Gastrocnemius medialis (tissue), 4 donors: Measurements from ENCODE around the gene RNU5B-1. TPM values are rescaled to one million over a fixed set of nuclear protein-coding genes. Genes with fewer than 3 reads are reported as not detected.

Experiments used
- ATAC-seq, 2 donors: fragments of 150-250 bp; one replicate each; pipeline ENCODE4 v1.9.1; 2016
- DNase-seq, 2 donors: peaks; one replicate each; pipeline ENCODE4 v3.0.0-alpha.2; 2019
- H3K27ac ChIP-seq, 4 donors: fragments of 200-600 bp; sonication (generic); 1 replicate in 1 of 4; 2 replicates in 3 of 4; pipeline ENCODE4 v1.5.1; 2016 to 2018; ENCODE audit warnings: mild to moderate bottlenecking in 2 of 4, moderate library complexity in 1 of 4
- H3K27me3 ChIP-seq, 3 donors: fragments of 200-600 bp; sonication (generic) in 2 of 3; 1 replicate in 1 of 3; 2 replicates in 2 of 3; pipeline versions ENCODE4 v1.5.1 to v1.6.0; 2016 to 2019; ENCODE audit warnings: mild to moderate bottlenecking in 1 of 3, moderate library complexity in 1 of 3
- H3K36me3 ChIP-seq, 2 donors: fragments of 200-600 bp; sonication (generic) in 1 of 2; one replicate each; pipeline ENCODE4 v1.5.1; 2017 to 2018
- H3K4me1 ChIP-seq, 2 donors: fragments of 200-600 bp; sonication (generic) in 1 of 2; one replicate each; pipeline ENCODE4 v1.5.1; 2016 to 2017; ENCODE audit warnings: mild to moderate bottlenecking in 2 of 2
- H3K4me3 ChIP-seq, 4 donors: fragments of 200-600 bp; sonication (generic) in 3 of 4; 1 replicate in 1 of 4; 2 replicates in 3 of 4; pipeline ENCODE4 v1.5.1; 2016 to 2019; ENCODE audit warnings: mild to moderate bottlenecking in 2 of 4
- H3K9me3 ChIP-seq, 3 donors: fragments of 200-600 bp; sonication (generic) in 2 of 3; 1 replicate in 1 of 3; 2 replicates in 2 of 3; pipeline ENCODE4 v1.5.1; 2016 to 2019
- CTCF ChIP-seq, 5 experiments: fragments of 450-650 bp in 3 of 5; fragments of 200-600 bp in 2 of 5; sonication (generic) in 2 of 5; IDR thresholded peaks in 4 of 5; conservative IDR thresholded peaks in 1 of 5; 1 replicate in 4 of 5; 2 replicates in 1 of 5; pipeline ENCODE4 v1.5.1; 2016 to 2019; ENCODE audit warnings: antibody characterized with exemption in 5 of 5, mild to moderate bottlenecking in 3 of 5, moderate library complexity in 3 of 5
- POLR2A ChIP-seq, 2 donors: fragments of 450-650 bp; IDR thresholded peaks; one replicate each; pipeline ENCODE4 v1.6.1; 2017; ENCODE audit warnings: antibody characterized with exemption in 2 of 2, mild to moderate bottlenecking in 2 of 2, moderate library complexity in 2 of 2
- in situ Hi-C, 4 donors: fragments of 200-750 bp; cut with MboI; loops; one replicate each; pipeline versions ENCODE4 v1.15.0 to v1.8.0; 2017; ENCODE audit warnings: low sequenced_read_pairs in 4 of 4
- intact Hi-C: fragments of 100-400 bp; cut with DNase I; formaldehyde crosslinking; loops from one replicate; pipeline ENCODE4 v1.15.1; 2023; ENCODE audit warnings: low total_unique reads
- total RNA-seq, 4 donors: library from RNA; depleted of rRNA; stranded (reverse); fragments of >200 nt; gene quantifications; one replicate each; pipeline versions ENCODE4 v1.1.0 to v1.2.3, GENCODE V29; 2016

Gene RNU5B-1
- total RNA-seq, 4 donors from 2014 or later = not detected

GRCh38 chr15:65278480-65278879 lies 26.0 kb upstream of the RNU5B-1 start:
- no peaks in the 10 kb centered on the region for H3K4me1 ChIP-seq
- TF ChIP-seq CTCF (IDR thresholded peaks at IDR 0.05 in 4 of 5, conservative IDR thresholded peaks at IDR 0.05 in 1 of 5) (no peak), POLR2A (IDR thresholded peaks at IDR 0.05) (no peak)
- no peak for ATAC-seq
- in situ Hi-C loops = loop anchor here in 3 of 4 donors (10.0 to 25.0 kb wide), 2 partner anchors 84 to 241 kb away; partner anchors contain the start of genes MTFMT (in 3 of the 3) and SLC51B (in 3 of the 3)
- H3K4me3 ChIP-seq = no peak overlapping the region
- H3K27ac ChIP-seq = no peak overlapping the region
- no peaks in the 10 kb centered on the region for H3K27me3 ChIP-seq
- no peaks in the 10 kb centered on the region for H3K9me3 ChIP-seq
- peaks cover 0 to 3% of the 10 kb centered on the region in 2 donors for H3K36me3 ChIP-seq
- intact Hi-C loops = no loop called here
- no peak for DNase-seq

- Histone ChIP-seq H3K36me3 (no peaks in the 10 kb centered on the region), H3K4me3 (peak overlapping the region; percentile 74 to 91 (median 87)), H3K9me3 (no peaks in the 10 kb centered on the region), H3K27me3 (no peaks in the 10 kb centered on the region), H3K4me1 (peaks cover 9 to 11% of the 10 kb centered on the region in 2 donors), H3K27ac (peak overlapping the region; percentile 96 to 99 (median 98))
- no peak for DNase-seq
- ATAC-seq = peak in 1 of 2 donors; percentile 15
- in situ Hi-C loops (loop anchor here in 3 of 4 donors (25.0 kb wide), 1 partner anchor 248 kb away; the partner anchor contains the start of genes MTFMT (in 3 of the 3) and SLC51B (in 3 of the 3)), intact Hi-C loops (loop anchor here (5.0 kb wide), 2 partner anchors 153 to 233 kb away; partner anchors contain the start of gene PDCD7)
- TF ChIP-seq POLR2A (IDR thresholded peaks at IDR 0.05) (no peak), CTCF (IDR thresholded peaks at IDR 0.05 in 4 of 5, conservative IDR thresholded peaks at IDR 0.05 in 1 of 5) (no peak)
Measured at GRCh38 chr15:65285291-65286068, 19.0 kb upstream of the RNU5B-1 start.

GRCh38 chr15:65286069-65286703 lies 18.3 kb upstream of the RNU5B-1 start:
- intact Hi-C loops = loop anchor here (5.0 kb wide), 2 partner anchors 154 to 234 kb away; partner anchors contain the start of gene PDCD7
- H3K9me3 ChIP-seq = no peaks in the 10 kb centered on the region
- peak in 1 of 2 donors; percentile 41 for DNase-seq

More at GRCh38 chr15:65286069-65286703, 18.3 kb upstream of the RNU5B-1 start:
- Histone ChIP-seq H3K27me3 (no peaks in the 10 kb centered on the region), H3K4me3 (peak overlapping the region; percentile 74 to 91 (median 87)), H3K27ac (peak overlapping the region; percentile 96 to 99 (median 98)), H3K36me3 (no peaks in the 10 kb centered on the region), H3K4me1 (peaks cover 9 to 11% of the 10 kb centered on the region in 2 donors)
- ATAC-seq = peak; percentile 66
- in situ Hi-C loops = loop anchor here in 3 of 4 donors (25.0 kb wide), 1 partner anchor 249 kb away; the partner anchor contains the start of genes MTFMT (in 3 of the 3) and SLC51B (in 3 of the 3)
- TF ChIP-seq CTCF (IDR thresholded peaks at IDR 0.05 in 4 of 5, conservative IDR thresholded peaks at IDR 0.05 in 1 of 5) = no peak
- TF ChIP-seq POLR2A (IDR thresholded peaks at IDR 0.05) = no peak
